Neural cell (in vitro differentiated cells): ENCODE results near the gene POGZ. TPM values are rescaled to one million over a fixed set of nuclear protein-coding genes. Genes with fewer than 3 reads are reported as not detected.

Source experiments
- H2AFZ ChIP-seq: fragments of 200-600, 300-800 bp; sonication (generic), shearing (Covaris generic); 2 replicates; pipeline ENCODE4 v1.6.0; 2014; ENCODE audit warnings: low read depth, mild to moderate bottlenecking, antibody characterized with exemption, low read length, moderate library complexity
- H3F3A ChIP-seq: fragments of 200-600 bp; shearing (Covaris generic); 2 replicates; pipeline ENCODE4 v1.6.1; 2016; ENCODE audit warnings: mild to moderate bottlenecking, moderate library complexity, mixed read lengths, antibody characterized with exemption, low read length; ENCODE audit not compliant: insufficient read depth, poor library complexity, severe bottlenecking
- H3K27ac ChIP-seq: fragments of 200-600, 300-800 bp; sonication (generic), shearing (Covaris generic); 2 replicates; pipeline ENCODE4 v1.5.1; 2014; ENCODE audit warnings: mild to moderate bottlenecking, low read length, moderate library complexity
- H3K27me3 ChIP-seq: fragments of 300-800, 200-600 bp; sonication (generic), shearing (Covaris generic); 2 replicates; pipeline ENCODE4 v1.6.0; 2014; ENCODE audit warnings: mild to moderate bottlenecking, low read depth, low read length, moderate library complexity; ENCODE audit not compliant: insufficient read depth
- H3K36me3 ChIP-seq: fragments of 300-800, 200-600 bp; sonication (generic), shearing (Covaris generic); 2 replicates; pipeline ENCODE4 v1.5.1; 2014; ENCODE audit warnings: mild to moderate bottlenecking, antibody characterized with exemption, low read length, moderate library complexity; ENCODE audit not compliant: insufficient read depth
- H3K4me2 ChIP-seq: fragments of 300-800, 200-600 bp; sonication (generic), shearing (Covaris generic); 2 replicates; pipeline ENCODE4 v1.6.0; 2014; ENCODE audit warnings: mild to moderate bottlenecking, low read length
- H3K4me3 ChIP-seq: fragments of 300-800, 200-600 bp; sonication (generic), shearing (Covaris generic); 2 replicates; pipeline ENCODE4 v1.5.1; 2014; ENCODE audit warnings: mild to moderate bottlenecking, low read length, moderate library complexity
- H3K79me2 ChIP-seq: fragments of 200-600 bp; shearing (Covaris generic); replicated peaks from 2 replicates; pipeline ENCODE4 v1.6.0; 2014; ENCODE audit warnings: mild to moderate bottlenecking, low read length, moderate library complexity; ENCODE audit not compliant: insufficient read depth
- H3K9ac ChIP-seq: fragments of 300-800, 200-600 bp; sonication (generic), shearing (Covaris generic); 2 replicates; pipeline ENCODE4 v1.6.1; 2016; ENCODE audit warnings: mild to moderate bottlenecking, low read length, mixed read lengths
- H3K9me2 ChIP-seq: fragments of 200-600 bp; shearing (Covaris generic); 2 replicates; pipeline ENCODE4 v1.6.1; 2016; ENCODE audit warnings: mild to moderate bottlenecking, low read length, mixed read lengths; ENCODE audit not compliant: insufficient read depth
- H3K9me3 ChIP-seq: fragments of 200-600, 300-800 bp; sonication (generic), shearing (Covaris generic); 2 replicates; pipeline ENCODE4 v1.6.1; 2016; ENCODE audit warnings: mild to moderate bottlenecking, mixed run types, low read length, moderate library complexity, mixed read lengths
- H4K20me1 ChIP-seq: fragments of 200-600 bp; shearing (Covaris generic); 2 replicates; pipeline ENCODE4 v1.6.1; 2016; ENCODE audit warnings: mild to moderate bottlenecking, mixed run types; ENCODE audit not compliant: insufficient read depth
- CTCF ChIP-seq: fragments of 450-650 bp; IDR thresholded peaks from 2 replicates; pipeline ENCODE4 v1.5.1; 2014; ENCODE audit warnings: antibody characterized with exemption, mild to moderate bottlenecking, moderate library complexity; ENCODE audit not compliant: poor library complexity, severe bottlenecking
- EP300 ChIP-seq: fragments of 450-650 bp; conservative IDR thresholded peaks from 2 replicates; pipeline ENCODE4 v1.6.1; 2014; ENCODE audit warnings: antibody characterized with exemption, mild to moderate bottlenecking, moderate library complexity; ENCODE audit not compliant: poor library complexity, severe bottlenecking
- EZH2 ChIP-seq: fragments of 200-600, 300-800 bp; shearing (Covaris generic), sonication (generic); IDR thresholded peaks from 2 replicates; pipeline ENCODE4 v1.6.1; 2014; ENCODE audit warnings: antibody characterized with exemption, low read length, borderline replicate concordance, mild to moderate bottlenecking; ENCODE audit not compliant: insufficient read depth, poor library complexity, severe bottlenecking
- MXI1 ChIP-seq: fragments of 450-650 bp; conservative IDR thresholded peaks from 2 replicates; pipeline ENCODE4 v1.6.1; 2014; ENCODE audit warnings: antibody characterized with exemption, mild to moderate bottlenecking; ENCODE audit not compliant: poor library complexity, severe bottlenecking
- POLR2AphosphoS5 ChIP-seq: IDR thresholded peaks from 2 replicates; pipeline ENCODE4 v1.6.1; 2012
- RAD21 ChIP-seq: fragments of 450-650 bp; conservative IDR thresholded peaks from 2 replicates; pipeline ENCODE4 v1.6.1; 2014; ENCODE audit warnings: antibody characterized with exemption, mild to moderate bottlenecking, moderate library complexity
- REST ChIP-seq: IDR thresholded peaks from 2 replicates; pipeline ENCODE4 v1.6.1; 2012; ENCODE audit warnings: borderline replicate concordance
- SMC3 ChIP-seq: fragments of 450-650 bp; conservative IDR thresholded peaks from 2 replicates; pipeline ENCODE4 v1.6.1; 2014; ENCODE audit warnings: antibody characterized with exemption, mild to moderate bottlenecking, moderate library complexity; ENCODE audit not compliant: poor library complexity
- TAF1 ChIP-seq: IDR thresholded peaks from 2 replicates; pipeline ENCODE4 v1.6.1; 2012; ENCODE audit warnings: low read depth
- polyA plus RNA-seq: library from polyadenylated mRNA; depleted of rRNA; stranded (reverse); fragments of >200 nt; gene quantifications from 2 replicates; pipeline ENCODE4 v1.2.3, GENCODE V29; 2014

The POGZ gene
- polyA plus RNA-seq, 1 donor from 2014 or later, result 50.2 TPM

GRCh38 chr1:151502859-151503780, 43.8 kb upstream of the POGZ start:
- Histone ChIP-seq H2AFZ (no peak overlapping the region), H3K4me2 (no peak overlapping the region), H3K79me2 (no peaks in the 10 kb centered on the region), H3K9me3 (no peaks in the 10 kb centered on the region), H3K27ac (peak overlapping the region; percentile 25), H3K36me3 (no peaks in the 10 kb centered on the region), H4K20me1 (no peaks in the 10 kb centered on the region), H3K27me3 (no peaks in the 10 kb centered on the region), H3K9ac (no peak overlapping the region), H3K9me2 (no peaks in the 10 kb centered on the region), H3F3A (no peaks in the 10 kb centered on the region), H3K4me3 (no peak overlapping the region)
- TF ChIP-seq SMC3 (no peak), CTCF (no peak), EP300 (peak; percentile 92), MXI1 (no peak), TAF1 (no peak), REST (no peak), POLR2AphosphoS5 (peak; percentile 56), EZH2 (no peak), RAD21 (no peak)

- no peak overlapping the region for H3K9ac ChIP-seq
- H4K20me1 ChIP-seq, result no peaks in the 10 kb centered on the region
- no peak overlapping the region for H3K27ac ChIP-seq
- no peak overlapping the region for H3K4me2 ChIP-seq
- H3K36me3 ChIP-seq, result no peaks in the 10 kb centered on the region
- no peak overlapping the region for H3K4me3 ChIP-seq
- no peaks in the 10 kb centered on the region for H3K9me2 ChIP-seq
- no peaks in the 10 kb centered on the region for H3F3A ChIP-seq
- H3K27me3 ChIP-seq, result no peaks in the 10 kb centered on the region
- no peaks in the 10 kb centered on the region for H3K9me3 ChIP-seq
- H2AFZ ChIP-seq, result no peak overlapping the region
- no peaks in the 10 kb centered on the region for H3K79me2 ChIP-seq
- TF ChIP-seq EZH2 (no peak), POLR2AphosphoS5 (no peak), REST (no peak), EP300 (no peak), MXI1 (no peak), SMC3 (no peak)
These were observed 42.9 kb upstream of the POGZ start for GRCh38 chr1:151502035-151502700.
